ENCODE data around the gene VAC14. TPM values are rescaled to one million over a fixed set of nuclear protein-coding genes. Genes with fewer than 3 reads are reported as not detected.

Gene VAC14
- total and polyA plus RNA-seq, 2 of the 8 experiments (the other 6 are each of a cell fraction or from before 2014, with no cell fraction given) = 56.0 to 108 TPM

GRCh38 chr16:70770291-70770625, 30.7 kb downstream of the VAC14 start:
- no peak overlapping the region for H4K91ac ChIP-seq (replicated peaks; ENCODE audit: insufficient read length, low read length)
- H2BK12ac ChIP-seq (ENCODE audit: low read depth, low read length) = no peak overlapping the region
- ChIA-PET POLR2A (ENCODE audit: partially characterized antibody) (interaction anchor here (0.9 to 2.4 kb wide), 6 partner anchors 9 to 91 kb away, joined by 3 to 6 read pairs (median 4); no protein-coding TSS in a partner anchor), CTCF (ENCODE audit: partially characterized antibody) (interaction anchor here (0.7 to 5.8 kb wide), 39 partner anchors 10 to 642 kb away, joined by 3 to 141 read pairs (median 9); partner anchors contain the start of gene MTSS2)
- no peaks in the 10 kb centered on the region for H3K23me2 ChIP-seq (ENCODE audit: low read depth, low read length)
- H3K18ac ChIP-seq (ENCODE audit: extremely low read depth, low read length) = no peak overlapping the region
- peak overlapping the region; percentile 16; the same call in 1 of the 2 replicates for H4K8ac ChIP-seq (ENCODE audit: extremely low read depth, insufficient read depth, low read length)
- no peak overlapping the region for H4K5ac ChIP-seq (ENCODE audit: insufficient read length, low read depth, low read length)
- peaks cover 0 to 4% (median 2%) of the 10 kb centered on the region in 4 experiments; a peak in 4 of 8 replicates for H3K36me3 ChIP-seq (ENCODE audit: control insufficient read depth in 2 of 4, insufficient read depth in 4 of 4, low read length in 3 of 4)
- no peak overlapping the region for H2BK20ac ChIP-seq (ENCODE audit: low read length)
- H3K9me3 ChIP-seq (ENCODE audit: insufficient read depth in 2 of 2, low read depth in 1 of 2, low read length in 1 of 2) = no peaks in the 10 kb centered on the region
- FAIRE-seq (no peak), DNase-seq (ENCODE audit: low read depth in 1 of 2, low spot score in 2 of 2) (no peak)
- H3K14ac ChIP-seq (ENCODE audit: insufficient read length) = no peak overlapping the region
- no peak overlapping the region for H3K56ac ChIP-seq (replicated peaks; ENCODE audit: insufficient read length, low read depth, low read length)
- no peak overlapping the region for H3K27ac ChIP-seq (ENCODE audit: low read depth, low read length)
- H3K79me2 ChIP-seq (ENCODE audit: control insufficient read depth in 1 of 2, insufficient read depth in 2 of 2, low read length in 2 of 2) = no peaks in the 10 kb centered on the region
- no peak overlapping the region for H2AFZ ChIP-seq (ENCODE audit: low read length)
- H3K4me2 ChIP-seq (ENCODE audit: insufficient read depth in 1 of 2, low read depth in 2 of 2, low read length in 2 of 2) = no peak overlapping the region
- H3K79me1 ChIP-seq (ENCODE audit: low read depth, low read length) = no peaks in the 10 kb centered on the region
- WGBS, 2 experiments (ENCODE audit: extremely low coverage in 1 of 2, insufficient coverage in 1 of 2, insufficient read length in 1 of 2, insufficient replicate concordance in 2 of 2, low coverage in 1 of 2, low lambda C conversion rate in 2 of 2, missing lambda C conversion rate in 1 of 2) = 93% methylated on average over 9 of the region's 9 CpGs; no CpG with 5 or more reads in 1 of the 2 experiments
- TF ChIP-seq JUN (IDR thresholded peaks at IDR 0.05; ENCODE audit: low read depth, low read length) (no peak), GTF2F1 (IDR thresholded peaks at IDR 0.05; ENCODE audit: borderline replicate concordance, low read depth, low read length) (no peak), SP2 (IDR thresholded peaks at IDR 0.05; ENCODE audit: low read length) (no peak), ASH2L (IDR thresholded peaks at IDR 0.05; ENCODE audit: low read length) (no peak), CTBP2 (IDR thresholded peaks at IDR 0.05; ENCODE audit: borderline replicate concordance, insufficient read depth, insufficient read length, low read length) (no peak), SIRT6 (IDR thresholded peaks at IDR 0.05; ENCODE audit: low read length) (no peak), NRF1 (IDR thresholded peaks at IDR 0.05; ENCODE audit: low read depth, low read length) (no peak), ZNF274 (IDR thresholded peaks at IDR 0.05; ENCODE audit: borderline replicate concordance, extremely low read depth, low read length) (no peak), CHD2 (IDR thresholded peaks at IDR 0.05; ENCODE audit: low read length) (no peak), E2F6 (IDR thresholded peaks at IDR 0.05) (no peak), CEBPB (IDR thresholded peaks at IDR 0.05; ENCODE audit: low read depth, low read length) (no peak), POLR2A (IDR thresholded peaks at IDR 0.05; ENCODE audit: control extremely low read depth in 1 of 2, low read depth in 2 of 2, low read length in 2 of 2) (no peak), TEAD4 (IDR thresholded peaks at IDR 0.05; ENCODE audit: low read depth, low read length) (no peak), SP1 (IDR thresholded peaks at IDR 0.05; ENCODE audit: low read depth, low read length) (no peak)
- peaks cover 0 to 4% of the 10 kb centered on the region in 2 experiments for H4K20me1 ChIP-seq (replicated peaks in 1 of 2; ENCODE audit: control insufficient read depth in 1 of 2, insufficient read depth in 2 of 2, low read length in 2 of 2)
- no peak overlapping the region for H3K23ac ChIP-seq (ENCODE audit: insufficient read length)
- H2BK15ac ChIP-seq (ENCODE audit: low read length) = no peak overlapping the region
- H3K4me1 ChIP-seq (replicated peaks in 1 of 4; ENCODE audit: control insufficient read depth in 3 of 4, insufficient read depth in 4 of 4, low read length in 3 of 4) = no peaks in the 10 kb centered on the region
- peak overlapping the region; percentile 35; the same call in 1 of the 2 replicates for H2BK5ac ChIP-seq (ENCODE audit: low read depth, low read length)
- H3K27me3 ChIP-seq (replicated peaks in 1 of 4; ENCODE audit: control insufficient read depth in 3 of 4, extremely low read depth in 1 of 4, insufficient read depth in 3 of 4, low read length in 3 of 4) = no peaks in the 10 kb centered on the region
- no peak overlapping the region for H3K4ac ChIP-seq (replicated peaks; ENCODE audit: insufficient read length, low read depth, low read length)
- no peak overlapping the region for H2AK5ac ChIP-seq (ENCODE audit: low read depth, low read length)
- no peak overlapping the region for H3K9ac ChIP-seq (replicated peaks in 1 of 4; ENCODE audit: extremely low read depth in 1 of 4, low read depth in 3 of 4, low read length in 3 of 4)
- no peak overlapping the region for H2BK120ac ChIP-seq (replicated peaks; ENCODE audit: low read depth, low read length)
- H3K4me3 ChIP-seq (ENCODE audit: extremely low read depth in 1 of 4, insufficient read depth in 2 of 4, low read depth in 3 of 4, low read length in 4 of 4) = no peak overlapping the region
